Ishikawa (cell line): ENCODE measurements around the gene FBF1.
A peak's percentile ranks its signal among the peaks of the same experiment; 100 is the strongest.

Source experiments
- CEBPB ChIP-seq: IDR thresholded peaks from 2 replicates; pipeline ENCODE4 v1.6.1; 2012
- CREB1 ChIP-seq: IDR thresholded peaks from 2 replicates; pipeline ENCODE4 v1.6.1; 2012; ENCODE audit warnings: low read depth
- EGR1 ChIP-seq: IDR thresholded peaks from 2 replicates; pipeline ENCODE4 v1.6.1; 2012
- EP300 ChIP-seq: IDR thresholded peaks from 2 replicates; pipeline ENCODE4 v1.6.1; 2012; ENCODE audit warnings: borderline replicate concordance
- FOXM1 ChIP-seq: IDR thresholded peaks from 2 replicates; pipeline ENCODE4 v1.6.1; 2012; ENCODE audit warnings: low read depth, borderline replicate concordance
- MAX ChIP-seq: IDR thresholded peaks from 2 replicates; pipeline ENCODE4 v1.6.1; 2012
- NFIC ChIP-seq: IDR thresholded peaks from 2 replicates; pipeline ENCODE4 v1.6.1; 2012
- RAD21 ChIP-seq: IDR thresholded peaks from 2 replicates; pipeline ENCODE4 v1.6.1; 2012; ENCODE audit warnings: low read depth
- REST ChIP-seq: IDR thresholded peaks from 2 replicates; pipeline ENCODE4 v1.6.1; 2012; ENCODE audit warnings: low read depth, mild to moderate bottlenecking
- TAF1 ChIP-seq: IDR thresholded peaks from 2 replicates; pipeline ENCODE4 v1.6.1; 2012; ENCODE audit warnings: low read depth, mild to moderate bottlenecking
- TCF12 ChIP-seq: IDR thresholded peaks from 2 replicates; pipeline ENCODE4 v1.6.1; 2012; ENCODE audit warnings: low read depth
- TEAD4 ChIP-seq: IDR thresholded peaks from 2 replicates; pipeline ENCODE4 v1.6.1; 2012
- USF1 ChIP-seq: IDR thresholded peaks from 2 replicates; pipeline ENCODE4 v1.6.1; 2012
- YY1 ChIP-seq: IDR thresholded peaks from 2 replicates; pipeline ENCODE4 v1.6.1; 2012; ENCODE audit warnings: low read depth
- ZBTB7A ChIP-seq: IDR thresholded peaks from 2 replicates; pipeline ENCODE4 v1.6.1; 2012; ENCODE audit warnings: low read depth

Gene FBF1

GRCh38 chr17:75981019-75981615, 40.3 kb upstream of the FBF1 start:
- TF ChIP-seq YY1 (no peak), RAD21 (no peak), MAX (no peak), EP300 (no peak)

- TF ChIP-seq EGR1 (no peak), FOXM1 (no peak), CREB1 (no peak), TEAD4 (no peak), TAF1 (no peak), MAX (no peak), ZBTB7A (no peak), CEBPB (no peak), USF1 (no peak), RAD21 (no peak), TCF12 (no peak)
Measured at GRCh38 chr17:75980188-75981018, 39.6 kb upstream of the FBF1 start.

- TF ChIP-seq REST = 0 out of 2 replicates have a peak, but pooled peaks have one; percentile 6
- TF ChIP-seq YY1 = peak; percentile 85
- peak; percentile 51; the same call in 1 of the 2 replicates for TF ChIP-seq NFIC
- TF ChIP-seq TEAD4 = peak; percentile 23; the same call in 1 of the 2 replicates
- TF ChIP-seq FOXM1 = no peak
Measured at GRCh38 chr17:75979705-75980187, 38.9 kb upstream of the FBF1 start.

GRCh38 chr17:75978938-75979704, 38.3 kb upstream of the FBF1 start, which contains the start of the genes ACOX1 and TEN1:
ACOX1 (minus strand) TSS chr17:75979166; CDS start chr17:75979073, 93 bp downstream.
TEN1 (plus strand) TSS chr17:75979240; CDS start chr17:75986193, 6,953 bp downstream.
- 0 out of 2 replicates have a peak, but pooled peaks have one; percentile 9 for TF ChIP-seq TEAD4
- TF ChIP-seq TAF1 = peak; percentile 84
- no peak; the same call in 1 of the 2 replicates for TF ChIP-seq FOXM1
- TF ChIP-seq CREB1 = 0 out of 2 replicates have a peak, but pooled peaks have one; percentile 7
- no peak; the same call in 1 of the 2 replicates for TF ChIP-seq EP300
- TF ChIP-seq NFIC = no peak
- TF ChIP-seq MAX = peak; percentile 62
- TF ChIP-seq EGR1 = peak; percentile 75
- TF ChIP-seq TCF12 = peak; percentile 57
- TF ChIP-seq USF1 = peak; percentile 100
- TF ChIP-seq RAD21 = no peak
- no peak for TF ChIP-seq REST
- TF ChIP-seq CEBPB = no peak
- peak; percentile 80 for TF ChIP-seq YY1
- TF ChIP-seq ZBTB7A = peak; percentile 61

- TF ChIP-seq CEBPB = no peak
Measured at GRCh38 chr17:75976175-75976848, 35.5 kb upstream of the FBF1 start.
